Breast epithelium (tissue), 4 donors: ENCODE results near the gene MECR. TPM values are rescaled to one million over a fixed set of nuclear protein-coding genes. Genes with fewer than 3 reads are reported as not detected.
A peak's percentile ranks its signal among the peaks of the same experiment; 100 is the strongest.

Source experiments
- DNase-seq, 2 donors: peaks; one replicate each; pipeline ENCODE4 v3.0.0-alpha.2; 2019; ENCODE audit warnings: low spot score in 2 of 2
- H3K27ac ChIP-seq, 2 donors: fragments of 200-600 bp; sonication (generic) in 1 of 2; one replicate each; pipeline ENCODE4 v1.5.1; 2016 to 2019; ENCODE audit warnings: mild to moderate bottlenecking in 1 of 2
- H3K27me3 ChIP-seq, 2 donors: fragments of 200-600 bp; sonication (generic) in 1 of 2; one replicate each; pipeline versions ENCODE4 v1.5.1 to v1.6.0; 2017 to 2019; ENCODE audit warnings: control low read depth in 1 of 2, mild to moderate bottlenecking in 1 of 2
- H3K36me3 ChIP-seq: fragments of 200-600 bp; one replicate; pipeline ENCODE4 v1.5.1; 2019
- H3K4me1 ChIP-seq, 2 donors: fragments of 200-600 bp; sonication (generic); one replicate each; pipeline ENCODE4 v1.5.1; 2016 to 2019; ENCODE audit warnings: control low read depth in 1 of 2
- H3K4me3 ChIP-seq, 3 donors: fragments of 200-600 bp; sonication (generic); 1 replicate in 2 of 3; 2 replicates in 1 of 3; pipeline ENCODE4 v1.5.1; 2016 to 2019; ENCODE audit warnings: mild to moderate bottlenecking in 3 of 3, moderate library complexity in 2 of 3
- H3K9me3 ChIP-seq, 2 donors: fragments of 200-600 bp; sonication (generic) in 1 of 2; one replicate each; pipeline ENCODE4 v1.5.1; 2016 to 2019; ENCODE audit warnings: control low read depth in 1 of 2
- CTCF ChIP-seq, 3 donors: fragments of 450-650 bp; IDR thresholded peaks; one replicate each; pipeline ENCODE4 v1.5.1; 2016 to 2017; ENCODE audit warnings: antibody characterized with exemption in 3 of 3, mild to moderate bottlenecking in 3 of 3, moderate library complexity in 3 of 3
- POLR2A ChIP-seq: fragments of 450-650 bp; IDR thresholded peaks from one replicate; pipeline ENCODE4 v1.6.1; 2016; ENCODE audit warnings: antibody characterized with exemption, mild to moderate bottlenecking, moderate library complexity
- POLR2AphosphoS5 ChIP-seq, 3 donors: sonication (generic); formaldehyde crosslinking; IDR thresholded peaks; one replicate each; pipeline ENCODE4 v1.6.1; 2017; ENCODE audit warnings: antibody characterized with exemption in 3 of 3
- intact Hi-C: fragments of 100-400 bp; cut with DNase I; formaldehyde crosslinking; loops from one replicate; pipeline ENCODE4 v1.15.1; 2023; ENCODE audit warnings: low total_unique reads
- total RNA-seq, 3 donors: library from RNA; depleted of rRNA; stranded (reverse); fragments of >200 nt; gene quantifications; one replicate each; pipeline ENCODE4 v1.1.0, GENCODE V29; 2016

MECR gene
- total RNA-seq, 3 donors from 2014 or later = 21.0 to 23.3 (median 21.3) TPM

- H3K36me3 ChIP-seq = no peaks in the 10 kb centered on the region
- DNase-seq = no peak
Measured at GRCh38 chr1:29193879-29194455, 36.8 kb downstream of the MECR start.

DNA sequence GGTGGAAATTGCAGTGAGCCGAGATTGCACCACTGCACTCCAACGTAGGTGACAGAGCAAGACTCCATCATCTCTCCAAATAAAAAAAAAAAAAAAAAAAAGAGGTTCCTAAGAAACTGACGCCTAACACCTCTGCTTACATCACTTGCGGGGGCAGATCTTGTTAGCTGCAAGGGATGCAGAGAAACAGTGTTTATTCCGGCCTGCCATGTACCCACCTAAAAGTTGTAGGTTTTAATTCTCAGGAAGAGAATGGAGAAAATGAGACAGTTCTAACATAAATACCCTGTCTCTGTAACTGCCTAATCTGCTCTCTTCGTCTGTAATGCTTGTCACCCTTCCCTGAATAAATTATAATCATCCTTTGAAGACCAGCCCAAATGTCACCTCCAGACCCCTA is 40.0 kb downstream of the MECR start:
- H3K4me3 ChIP-seq = no peak overlapping the region
- H3K27me3 ChIP-seq = no peaks in the 10 kb centered on the region
- H3K4me1 ChIP-seq = no peaks in the 10 kb centered on the region
- H3K9me3 ChIP-seq = no peaks in the 10 kb centered on the region
- intact Hi-C loops = no loop called here
- H3K36me3 ChIP-seq = no peaks in the 10 kb centered on the region
- DNase-seq = no peak
- TF ChIP-seq CTCF (IDR thresholded peaks at IDR 0.05) (no peak), POLR2A (no peak), POLR2AphosphoS5 (IDR thresholded peaks at IDR 0.05) (no peak)
- no peak overlapping the region for H3K27ac ChIP-seq

More at GRCh38 chr1:29193879-29194455, 36.8 kb downstream of the MECR start:
- H3K9me3 ChIP-seq = no peaks in the 10 kb centered on the region
- no peak for TF ChIP-seq CTCF (IDR thresholded peaks at IDR 0.05)
- no peak for TF ChIP-seq POLR2AphosphoS5 (IDR thresholded peaks at IDR 0.05)
- no peak for TF ChIP-seq POLR2A
- intact Hi-C loops = no loop called here
- no peak overlapping the region for H3K4me3 ChIP-seq
- H3K27ac ChIP-seq = no peak overlapping the region
- no peaks in the 10 kb centered on the region for H3K27me3 ChIP-seq
- H3K4me1 ChIP-seq = no peaks in the 10 kb centered on the region

DNA sequence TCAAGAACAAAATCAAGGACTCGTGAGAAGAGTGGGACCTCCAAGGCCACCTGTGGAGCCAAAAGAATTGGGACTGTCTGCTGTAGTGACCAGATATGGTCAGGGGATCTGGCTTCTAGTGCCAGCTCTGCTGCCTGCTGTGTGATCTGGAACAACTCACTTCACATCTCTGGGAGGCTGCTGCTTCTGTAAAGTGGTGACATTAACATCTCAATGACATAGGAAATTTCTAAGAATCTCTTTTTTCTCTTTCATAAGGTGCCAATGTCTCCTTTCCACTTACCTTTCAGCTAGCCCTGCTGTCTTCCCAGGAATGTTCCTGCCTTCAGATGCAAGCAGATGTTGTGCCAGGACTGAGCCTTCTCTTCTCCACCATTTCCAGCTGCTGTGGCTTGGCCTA is 44.0 kb downstream of the MECR start:
- no peak for TF ChIP-seq CTCF (IDR thresholded peaks at IDR 0.05)
- no peak for TF ChIP-seq POLR2AphosphoS5 (IDR thresholded peaks at IDR 0.05)
- no peak for TF ChIP-seq POLR2A
- Histone ChIP-seq H3K27me3 (no peaks in the 10 kb centered on the region), H3K4me1 (no peaks in the 10 kb centered on the region), H3K9me3 (no peaks in the 10 kb centered on the region), H3K4me3 (no peak overlapping the region), H3K27ac (no peak overlapping the region), H3K36me3 (no peaks in the 10 kb centered on the region)
- no peak for DNase-seq
- intact Hi-C loops = no loop called here

- peak overlapping the region in 1 of 2 donors; percentile 29 for H3K27ac ChIP-seq
- DNase-seq = no peak
- no peak for TF ChIP-seq POLR2AphosphoS5 (IDR thresholded peaks at IDR 0.05)
- TF ChIP-seq CTCF (IDR thresholded peaks at IDR 0.05) = no peak
- TF ChIP-seq POLR2A = no peak
- no peak overlapping the region for H3K4me3 ChIP-seq
- intact Hi-C loops = no loop called here
- no peaks in the 10 kb centered on the region for H3K36me3 ChIP-seq
- no peaks in the 10 kb centered on the region for H3K27me3 ChIP-seq
- H3K9me3 ChIP-seq = no peaks in the 10 kb centered on the region
- H3K4me1 ChIP-seq = no peaks in the 10 kb centered on the region
Measured at GRCh38 chr1:29186252-29186651, 44.5 kb downstream of the MECR start.

DNA sequence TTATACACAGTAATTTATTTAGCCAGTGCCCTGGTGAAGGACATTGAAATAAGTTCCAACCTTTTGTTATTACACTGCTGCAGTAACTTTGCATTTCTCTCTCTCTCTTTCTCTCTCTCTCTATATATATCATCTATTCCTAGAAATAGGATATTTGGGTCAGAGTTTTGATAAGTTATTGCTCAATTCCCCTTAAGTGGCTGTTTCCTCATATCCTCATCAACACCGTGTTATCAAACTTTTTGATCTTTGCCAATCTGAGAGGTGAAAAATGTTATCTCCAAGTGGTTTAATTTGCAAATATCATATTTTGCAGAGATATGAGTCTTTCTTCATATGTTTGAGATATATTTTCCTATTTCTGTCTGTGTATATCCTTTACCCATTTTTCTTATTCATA is 47.4 kb downstream of the MECR start:
- Histone ChIP-seq H3K4me3 (no peak overlapping the region), H3K4me1 (peaks cover 0 to 4% of the 10 kb centered on the region in 2 donors), H3K36me3 (no peaks in the 10 kb centered on the region), H3K9me3 (no peaks in the 10 kb centered on the region), H3K27me3 (no peaks in the 10 kb centered on the region), H3K27ac (no peak overlapping the region)
- TF ChIP-seq CTCF (IDR thresholded peaks at IDR 0.05) (no peak), POLR2A (no peak), POLR2AphosphoS5 (IDR thresholded peaks at IDR 0.05) (no peak)
- no peak for DNase-seq
- intact Hi-C loops = no loop called here
